Astrocyte of the cerebellum (primary cell): ENCODE measurements around the gene DOK5.

Experiments
- DNase-seq: peaks from one replicate; pipeline ENCODE4 v3.0.0-alpha.2; 2011; ENCODE audit warnings: low read depth
- H3K4me3 ChIP-seq: 2 replicates; pipeline ENCODE4 v1.5.1; 2011; ENCODE audit warnings: mild to moderate bottlenecking, low read depth, low read length, moderate library complexity
- CTCF ChIP-seq: IDR thresholded peaks from 2 replicates; pipeline ENCODE4 v1.5.1; 2012; ENCODE audit warnings: low read length, low read depth, moderate library complexity, mild to moderate bottlenecking; ENCODE audit errors: missing control alignments
- in situ Hi-C: cut with HindIII; loops from 2 replicates; pipeline ENCODE4 v1.10.0; 2017; ENCODE audit warnings: low sequenced_read_pairs

DOK5 gene

GRCh38 chr20:54468082-54468481, 7.3 kb upstream of the DOK5 start:
- no peak for DNase-seq
- no peak for TF ChIP-seq CTCF
- H3K4me3 ChIP-seq: no peak overlapping the region
- in situ Hi-C loops: no loop called here

- H3K4me3 ChIP-seq: no peak overlapping the region
- in situ Hi-C loops: no loop called here
- DNase-seq: no peak
- TF ChIP-seq CTCF: no peak
Measured at GRCh38 chr20:54469293-54469692, 6.1 kb upstream of the DOK5 start.

- in situ Hi-C loops: no loop called here
- DNase-seq: no peak
- no peak for TF ChIP-seq CTCF
- H3K4me3 ChIP-seq: no peak overlapping the region
Measured at GRCh38 chr20:54469952-54470351, 5.4 kb upstream of the DOK5 start.

GRCh38 chr20:54470697-54471096, 4.7 kb upstream of the DOK5 start:
- TF ChIP-seq CTCF: no peak
- in situ Hi-C loops: no loop called here
- H3K4me3 ChIP-seq: no peak overlapping the region
- no peak for DNase-seq

GRCh38 chr20:54472607-54473006, 2.8 kb upstream of the DOK5 start:
- H3K4me3 ChIP-seq: no peak overlapping the region
- in situ Hi-C loops: no loop called here
- TF ChIP-seq CTCF: no peak
- DNase-seq: no peak

- in situ Hi-C loops: no loop called here
- no peak for TF ChIP-seq CTCF
Measured at GRCh38 chr20:54473340-54473739, 2.1 kb upstream of the DOK5 start.

GRCh38 chr20:54474046-54474445, 1.3 kb upstream of the DOK5 start:
- no peak for DNase-seq
- in situ Hi-C loops: no loop called here
- no peak for TF ChIP-seq CTCF
- no peak overlapping the region for H3K4me3 ChIP-seq

More at GRCh38 chr20:54473340-54473739, 2.1 kb upstream of the DOK5 start:
- no peak overlapping the region for H3K4me3 ChIP-seq
- DNase-seq: no peak
